Astrocyte of the cerebellum (primary cell): ENCODE results near the gene HMCN1.

ENCODE experiments used
- DNase-seq: peaks from one replicate; pipeline ENCODE4 v3.0.0-alpha.2; 2011; ENCODE audit warnings: low read depth
- H3K4me3 ChIP-seq: 2 replicates; pipeline ENCODE4 v1.5.1; 2011; ENCODE audit warnings: mild to moderate bottlenecking, low read depth, low read length, moderate library complexity
- CTCF ChIP-seq: IDR thresholded peaks from 2 replicates; pipeline ENCODE4 v1.5.1; 2012; ENCODE audit warnings: low read length, low read depth, moderate library complexity, mild to moderate bottlenecking; ENCODE audit errors: missing control alignments
- in situ Hi-C: cut with HindIII; loops from 2 replicates; pipeline ENCODE4 v1.10.0; 2017; ENCODE audit warnings: low sequenced_read_pairs

HMCN1 gene

GRCh38 chr1:185907246-185907645 lies 173.1 kb downstream of the HMCN1 start:
- in situ Hi-C loops: no loop called here
- TF ChIP-seq CTCF: no peak
- H3K4me3 ChIP-seq: no peak overlapping the region
- no peak for DNase-seq

- H3K4me3 ChIP-seq: no peak overlapping the region
- TF ChIP-seq CTCF: no peak
- DNase-seq: no peak
- in situ Hi-C loops: no loop called here
Observed at GRCh38 chr1:185911978-185912377, 177.8 kb downstream of the HMCN1 start.

GRCh38 chr1:185912504-185912903 lies 178.3 kb downstream of the HMCN1 start:
- DNase-seq: no peak
- in situ Hi-C loops: no loop called here
- no peak for TF ChIP-seq CTCF

GRCh38 chr1:185914089-185914488 lies 179.9 kb downstream of the HMCN1 start:
- DNase-seq: no peak
- H3K4me3 ChIP-seq: no peak overlapping the region
- no peak for TF ChIP-seq CTCF
- in situ Hi-C loops: no loop called here

More at GRCh38 chr1:185912504-185912903, 178.3 kb downstream of the HMCN1 start:
- no peak overlapping the region for H3K4me3 ChIP-seq

- DNase-seq: no peak
- in situ Hi-C loops: no loop called here
- TF ChIP-seq CTCF: no peak
- no peak overlapping the region for H3K4me3 ChIP-seq
Observed at GRCh38 chr1:185916861-185917260, 182.7 kb downstream of the HMCN1 start.

- DNase-seq: peak; percentile 49
- no peak for TF ChIP-seq CTCF
- no peak overlapping the region for H3K4me3 ChIP-seq
- in situ Hi-C loops: no loop called here
Observed at GRCh38 chr1:185917646-185918045, 183.5 kb downstream of the HMCN1 start.

- no peak for DNase-seq
- no peak overlapping the region for H3K4me3 ChIP-seq
- TF ChIP-seq CTCF: no peak
- in situ Hi-C loops: no loop called here
Observed at GRCh38 chr1:185920602-185921001, 186.4 kb downstream of the HMCN1 start.
